Mesothelial cell of epicardium (in vitro differentiated cells): ENCODE results near the gene ZBTB48. TPM values are rescaled to one million over a fixed set of nuclear protein-coding genes. Genes with fewer than 3 reads are reported as not detected.
"Not testable (repeated sequence)": the region's sequence is repeated elsewhere in the genome, so short reads cannot be mapped to it uniquely, and the experiment has no call there.

Source experiments
- DNase-seq, 2 experiments: peaks; one replicate each; pipeline ENCODE4 v3.0.0; 2021; ENCODE audit warnings: low spot score in 2 of 2; ENCODE audit not compliant: unreplicated experiment in 2 of 2
- H3K27ac Mint-ChIP-seq: 2 replicates; pipeline ENCODE4 v1.8.0; 2021; ENCODE audit warnings: mixed read lengths
- H3K27me3 Mint-ChIP-seq: 2 replicates; pipeline ENCODE4 v1.8.0; 2021; ENCODE audit warnings: low read depth, mixed read lengths
- H3K36me3 Mint-ChIP-seq: 2 replicates; pipeline ENCODE4 v1.8.0; 2021; ENCODE audit warnings: mixed read lengths
- H3K4me1 Mint-ChIP-seq: 2 replicates; pipeline ENCODE4 v1.8.0; 2021; ENCODE audit warnings: mixed read lengths
- H3K4me3 Mint-ChIP-seq: 2 replicates; pipeline ENCODE4 v1.8.0; 2021; ENCODE audit warnings: mild to moderate bottlenecking, moderate library complexity, mixed read lengths
- H3K9me3 Mint-ChIP-seq: 2 replicates; pipeline ENCODE4 v1.8.0; 2021; ENCODE audit warnings: mixed read lengths
- CTCF ChIP-seq: fragments of 200-600 bp; sonication (generic); IDR thresholded peaks from one replicate; pipeline ENCODE4 v1.5.0; 2021; ENCODE audit warnings: antibody characterized with exemption; ENCODE audit not compliant: unreplicated experiment
- total RNA-seq: library from RNA; stranded (reverse); gene quantifications from 3 replicates; pipeline ENCODE4 v1.2.1, GENCODE V29; 2021

The ZBTB48 gene
- total RNA-seq, 1 donor from 2014 or later, result 33.6 TPM

GRCh38 chr1:6547301-6547700 is 32.5 kb upstream of the ZBTB48 start:
- H3K4me3 Mint-ChIP-seq, result no peak overlapping the region
- H3K27me3 Mint-ChIP-seq, result no peaks in the 10 kb centered on the region
- H3K36me3 Mint-ChIP-seq, result peaks cover 26% of the 10 kb centered on the region
- DNase-seq, result no peak
- TF ChIP-seq CTCF, result no peak
- no peaks in the 10 kb centered on the region for H3K4me1 Mint-ChIP-seq
- no peak overlapping the region for H3K27ac Mint-ChIP-seq
- H3K9me3 Mint-ChIP-seq, result no peaks in the 10 kb centered on the region

GRCh38 chr1:6554031-6554906 is 25.5 kb upstream of the ZBTB48 start, which contains the start of gene NOL9:
Gene NOL9, minus strand, starts transcription at chr1:6554513. Its CDS starts 11 bp downstream, at chr1:6554502.
- H3K27me3 Mint-ChIP-seq, result no peaks in the 10 kb centered on the region
- peaks cover 14% of the 10 kb centered on the region for H3K4me1 Mint-ChIP-seq
- peak within 1 kb of the TSS; percentile 67 for H3K27ac Mint-ChIP-seq
- DNase-seq, result peak; percentile 91 to 98
- TF ChIP-seq CTCF, result peak; percentile 95
- peak within 1 kb of the TSS; percentile 79 for H3K4me3 Mint-ChIP-seq
- H3K36me3 Mint-ChIP-seq, result peaks cover 6% of the 10 kb centered on the region
- no peaks in the 10 kb centered on the region for H3K9me3 Mint-ChIP-seq

GRCh38 chr1:6554907-6555778 is 24.7 kb upstream of the ZBTB48 start, which contains the start of gene TAS1R1:
Gene TAS1R1, plus strand, starts transcription at chr1:6555307. Its CDS starts 67 bp downstream, at chr1:6555374.
- no peaks in the 10 kb centered on the region for H3K9me3 Mint-ChIP-seq
- TF ChIP-seq CTCF, result no peak
- peak within 1 kb of the TSS; percentile 79 for H3K4me3 Mint-ChIP-seq
- peaks cover 3% of the 10 kb centered on the region for H3K36me3 Mint-ChIP-seq
- no peak for DNase-seq
- H3K4me1 Mint-ChIP-seq, result peaks cover 14% of the 10 kb centered on the region
- H3K27me3 Mint-ChIP-seq, result no peaks in the 10 kb centered on the region
- peak within 1 kb of the TSS; percentile 64 for H3K27ac Mint-ChIP-seq

- H3K4me3 Mint-ChIP-seq, result no peak overlapping the region
- H3K36me3 Mint-ChIP-seq, result no peaks in the 10 kb centered on the region
- no peak for TF ChIP-seq CTCF
- H3K4me1 Mint-ChIP-seq, result peaks cover 13% of the 10 kb centered on the region
- H3K27me3 Mint-ChIP-seq, result no peaks in the 10 kb centered on the region
- no peak for DNase-seq
- peaks cover 3% of the 10 kb centered on the region for H3K9me3 Mint-ChIP-seq
- no peak overlapping the region for H3K27ac Mint-ChIP-seq
Observed at GRCh38 chr1:6557597-6557996, 22.2 kb upstream of the ZBTB48 start.

GRCh38 chr1:6559161-6559560 is 20.6 kb upstream of the ZBTB48 start:
- H3K4me3 Mint-ChIP-seq, H3K27me3 Mint-ChIP-seq, H3K27ac Mint-ChIP-seq, DNase-seq, H3K36me3 Mint-ChIP-seq, H3K9me3 Mint-ChIP-seq, H3K4me1 Mint-ChIP-seq: not testable (repeated sequence)
